Lower leg skin (tissue), 4 donors: ENCODE measurements around the gene HIGD1C. TPM values are rescaled to one million over a fixed set of nuclear protein-coding genes. Genes with fewer than 3 reads are reported as not detected.

Source experiments
- DNase-seq, 2 donors: peaks; one replicate each; pipeline ENCODE4 v3.0.0-alpha.2; 2019; ENCODE audit warnings: low spot score in 2 of 2
- H3K4me3 ChIP-seq: fragments of 200-600 bp; sonication (generic); 2 replicates; pipeline ENCODE4 v1.5.1; 2017; ENCODE audit warnings: mild to moderate bottlenecking, low read depth; ENCODE audit not compliant: poor library complexity, severe bottlenecking
- CTCF ChIP-seq, 3 donors: fragments of 450-650 bp; IDR thresholded peaks; one replicate each; pipeline ENCODE4 v1.5.1; 2016; ENCODE audit warnings: antibody characterized with exemption in 3 of 3, mild to moderate bottlenecking in 3 of 3, moderate library complexity in 2 of 3
- POLR2A ChIP-seq, 2 donors: fragments of 450-650 bp; IDR thresholded peaks; one replicate each; pipeline ENCODE4 v1.6.1; 2016 to 2017; ENCODE audit warnings: antibody characterized with exemption in 2 of 2, mild to moderate bottlenecking in 1 of 2, moderate library complexity in 1 of 2
- WGBS, 2 donors: methylation state at CpG; one replicate each; pipeline ENCODE4 v1.1.5; 2018; 5-methylcytosine and 5-hydroxymethylcytosine counted together
- intact Hi-C: fragments of 100-400 bp; cut with DNase I; formaldehyde crosslinking; loops from one replicate; pipeline ENCODE4 v1.15.0; 2023; ENCODE audit warnings: low total_unique reads
- total RNA-seq, 4 donors: library from RNA; depleted of rRNA; stranded (reverse); fragments of >200 nt; gene quantifications; one replicate each; pipeline ENCODE4 v1.1.0, GENCODE V29; 2016

Gene HIGD1C
- total RNA-seq, 4 donors from 2014 or later, result not detected

- 64 to 74% methylated on average over 7 of the region's 7 CpGs for WGBS, 2 donors
- TF ChIP-seq POLR2A (IDR thresholded peaks at IDR 0.05), result no peak
- no peak for TF ChIP-seq CTCF (IDR thresholded peaks at IDR 0.05)
- intact Hi-C loops, result no loop called here
- DNase-seq, result no peak
- H3K4me3 ChIP-seq, result no peak overlapping the region
Measured at GRCh38 chr12:51000245-51000644, 47.9 kb downstream of the HIGD1C start.

- TF ChIP-seq POLR2A (IDR thresholded peaks at IDR 0.05) (no peak), CTCF (IDR thresholded peaks at IDR 0.05) (no peak)
- intact Hi-C loops, result no loop called here
- H3K4me3 ChIP-seq, result no peak overlapping the region
- DNase-seq, result no peak
- WGBS, 2 donors, result 96 to 97% methylated on average over 1 of the region's 1 CpG
Measured at GRCh38 chr12:51001799-51002198, 49.5 kb downstream of the HIGD1C start.

GRCh38 chr12:51004504-51004903 lies 52.2 kb downstream of the HIGD1C start:
- 80 to 83% methylated on average over 6 of the region's 6 CpGs for WGBS, 2 donors
- no peak for DNase-seq

GRCh38 chr12:51005030-51005429 lies 52.7 kb downstream of the HIGD1C start:
- intact Hi-C loops, result no loop called here
- TF ChIP-seq CTCF (IDR thresholded peaks at IDR 0.05), result no peak
- no peak for TF ChIP-seq POLR2A (IDR thresholded peaks at IDR 0.05)
- WGBS, 2 donors, result 84 to 97% methylated on average over 3 of the region's 3 CpGs
- DNase-seq, result no peak
- no peak overlapping the region for H3K4me3 ChIP-seq

More at GRCh38 chr12:51004504-51004903, 52.2 kb downstream of the HIGD1C start:
- no peak for TF ChIP-seq CTCF (IDR thresholded peaks at IDR 0.05)
- no peak for TF ChIP-seq POLR2A (IDR thresholded peaks at IDR 0.05)
- no peak overlapping the region for H3K4me3 ChIP-seq
- intact Hi-C loops, result no loop called here

GRCh38 chr12:51005671-51006070 lies 53.3 kb downstream of the HIGD1C start:
- WGBS, 2 donors, result 65 to 71% methylated on average over 3 of the region's 3 CpGs

More at GRCh38 chr12:51005671-51006070, 53.3 kb downstream of the HIGD1C start:
- intact Hi-C loops, result no loop called here
- TF ChIP-seq POLR2A (IDR thresholded peaks at IDR 0.05) (no peak), CTCF (IDR thresholded peaks at IDR 0.05) (no peak)
- no peak overlapping the region for H3K4me3 ChIP-seq
- DNase-seq, result no peak
